ENCODE measurements around the gene BTBD19.
"Not testable (repeated sequence)": the region's sequence is repeated elsewhere in the genome, so short reads cannot be mapped to it uniquely, and the experiment has no call there.

Gene BTBD19

DNA sequence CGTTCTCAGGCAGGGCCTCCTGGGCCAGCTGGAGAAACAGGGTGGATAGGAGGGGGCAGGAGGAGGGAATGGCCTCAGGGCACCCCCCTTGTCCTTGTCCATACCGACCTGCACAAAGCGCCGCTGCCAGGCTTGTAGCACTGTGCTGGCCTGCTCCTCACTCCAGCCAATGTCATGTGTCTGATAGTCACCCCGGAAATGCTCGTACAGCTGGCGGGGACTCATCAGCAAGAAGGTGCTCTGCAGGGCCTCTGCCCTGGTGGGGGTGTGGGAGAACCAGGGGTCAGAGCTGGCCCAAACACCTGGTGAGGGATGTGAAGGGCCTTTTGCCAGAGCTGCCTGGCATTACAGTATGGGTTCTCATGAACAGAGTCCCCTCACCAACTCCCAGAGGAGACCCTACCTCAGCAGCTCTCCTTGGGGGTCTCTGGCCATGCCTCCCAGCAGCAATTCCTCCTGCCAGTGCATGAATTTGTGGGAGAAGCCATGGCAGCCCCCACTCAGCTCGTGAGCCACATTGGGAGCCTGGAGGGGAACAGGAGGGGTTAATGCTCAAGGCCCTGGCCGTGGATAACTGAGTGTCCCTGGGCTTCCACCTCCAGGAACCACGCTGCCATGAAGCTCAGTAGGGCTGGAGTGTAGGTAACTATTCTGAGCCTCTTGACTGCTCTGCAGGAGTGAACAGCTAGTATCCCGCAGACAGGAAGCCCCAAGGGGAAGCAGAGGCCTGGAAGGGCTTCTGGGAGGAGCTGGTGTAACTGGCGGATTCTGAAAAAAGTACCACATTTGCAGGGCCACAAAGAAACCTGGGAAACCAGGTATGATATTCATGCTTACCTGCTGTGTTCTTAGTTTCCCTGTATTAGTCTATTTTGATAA lies 21.4 kb downstream of the BTBD19 start:
- DNase-seq = no peak

DNA sequence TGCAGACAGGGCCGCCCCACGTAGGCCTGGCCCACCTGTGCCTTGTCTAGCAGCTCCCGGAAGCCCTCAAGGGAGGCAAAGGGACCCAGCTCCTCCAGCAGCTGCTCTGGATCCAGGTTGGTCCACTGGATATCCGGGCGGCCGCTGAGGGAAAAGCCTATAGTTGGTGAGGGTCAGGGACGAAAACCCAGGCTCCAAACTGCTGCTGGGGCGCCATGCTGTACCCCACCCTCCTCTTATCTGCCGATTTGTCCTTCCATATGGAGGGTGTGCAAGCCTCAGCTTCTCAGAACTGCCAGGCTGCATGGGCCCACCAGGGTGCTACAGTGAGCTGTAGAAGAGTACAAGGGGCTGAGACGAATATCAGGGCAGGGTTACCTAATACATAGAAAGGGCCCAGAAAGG lies 22.6 kb downstream of the BTBD19 start:
- no peak for DNase-seq

DNA sequence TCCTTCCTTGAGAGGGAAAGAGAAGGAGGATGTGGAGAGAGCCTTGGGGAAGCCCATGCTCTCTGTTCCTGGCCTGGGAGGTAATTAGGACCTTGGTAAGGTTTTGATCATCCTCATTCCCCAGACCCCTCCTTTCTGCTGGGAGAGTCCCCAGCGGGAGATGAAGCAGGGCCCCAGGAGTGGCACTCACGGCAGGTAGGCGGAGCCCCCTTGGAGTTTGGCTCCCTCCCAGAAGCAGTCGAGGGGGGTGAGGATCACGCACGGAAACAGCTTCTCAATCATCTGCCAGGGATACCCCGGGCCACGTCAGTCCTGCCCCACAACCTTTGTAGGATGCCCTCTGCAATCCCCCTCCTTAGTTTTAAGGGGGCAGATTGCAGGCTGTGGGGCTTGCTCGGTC lies 23.2 kb downstream of the BTBD19 start:
- DNase-seq = peak; percentile 37

DNA sequence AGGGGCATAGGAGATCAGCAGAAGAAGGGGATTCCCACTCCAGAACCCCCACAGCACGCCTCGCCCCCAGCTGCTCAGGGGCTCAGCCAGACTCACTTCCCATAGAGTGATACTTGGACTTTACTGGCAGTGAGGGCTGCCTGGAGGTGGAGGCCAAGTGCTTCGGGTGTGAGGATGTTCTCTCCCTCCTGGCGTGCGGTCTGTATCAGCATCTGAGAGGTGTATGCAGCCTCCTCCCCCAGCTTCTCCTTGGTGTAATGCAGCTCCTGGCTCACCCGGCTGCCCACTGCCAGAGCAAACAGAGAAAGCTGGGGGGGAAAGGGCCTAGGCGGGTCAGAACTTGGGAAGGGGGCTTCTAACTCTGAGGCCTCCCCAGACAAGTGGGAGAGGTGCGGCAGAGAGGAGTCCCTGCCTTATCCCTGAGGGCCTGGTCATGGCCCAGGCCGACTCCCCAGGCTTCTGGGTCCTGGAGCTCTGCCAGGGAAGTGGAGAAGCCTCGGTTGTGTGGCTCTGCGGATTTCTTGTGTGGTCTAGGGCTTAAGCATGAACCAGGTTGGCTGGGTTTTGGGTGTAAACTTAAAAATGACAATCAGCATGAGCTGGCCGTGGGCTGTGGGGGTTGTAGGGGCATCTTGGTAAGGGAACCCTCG lies 23.9 kb downstream of the BTBD19 start:
- no peak for DNase-seq

DNA sequence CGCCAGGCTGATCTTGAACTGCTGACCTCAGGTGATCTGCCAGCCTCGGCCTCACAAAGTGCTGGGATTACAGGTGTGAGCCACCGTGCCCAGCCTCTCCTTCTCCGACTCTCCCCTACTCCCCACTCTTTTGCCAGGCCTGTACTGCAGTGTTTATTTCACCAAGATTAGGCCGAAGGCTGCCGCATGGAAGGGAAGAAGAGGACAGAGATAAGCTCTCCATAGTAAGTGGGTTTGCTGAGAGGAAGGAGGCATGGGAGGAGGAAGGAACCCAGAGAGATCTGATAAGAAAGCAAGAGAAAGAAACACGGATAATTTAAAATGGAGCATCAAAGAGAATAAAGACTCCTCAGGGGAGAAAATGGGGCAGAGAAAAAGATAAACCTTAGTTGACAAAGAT lies 26.0 kb downstream of the BTBD19 start:
- no peak for DNase-seq

DNA sequence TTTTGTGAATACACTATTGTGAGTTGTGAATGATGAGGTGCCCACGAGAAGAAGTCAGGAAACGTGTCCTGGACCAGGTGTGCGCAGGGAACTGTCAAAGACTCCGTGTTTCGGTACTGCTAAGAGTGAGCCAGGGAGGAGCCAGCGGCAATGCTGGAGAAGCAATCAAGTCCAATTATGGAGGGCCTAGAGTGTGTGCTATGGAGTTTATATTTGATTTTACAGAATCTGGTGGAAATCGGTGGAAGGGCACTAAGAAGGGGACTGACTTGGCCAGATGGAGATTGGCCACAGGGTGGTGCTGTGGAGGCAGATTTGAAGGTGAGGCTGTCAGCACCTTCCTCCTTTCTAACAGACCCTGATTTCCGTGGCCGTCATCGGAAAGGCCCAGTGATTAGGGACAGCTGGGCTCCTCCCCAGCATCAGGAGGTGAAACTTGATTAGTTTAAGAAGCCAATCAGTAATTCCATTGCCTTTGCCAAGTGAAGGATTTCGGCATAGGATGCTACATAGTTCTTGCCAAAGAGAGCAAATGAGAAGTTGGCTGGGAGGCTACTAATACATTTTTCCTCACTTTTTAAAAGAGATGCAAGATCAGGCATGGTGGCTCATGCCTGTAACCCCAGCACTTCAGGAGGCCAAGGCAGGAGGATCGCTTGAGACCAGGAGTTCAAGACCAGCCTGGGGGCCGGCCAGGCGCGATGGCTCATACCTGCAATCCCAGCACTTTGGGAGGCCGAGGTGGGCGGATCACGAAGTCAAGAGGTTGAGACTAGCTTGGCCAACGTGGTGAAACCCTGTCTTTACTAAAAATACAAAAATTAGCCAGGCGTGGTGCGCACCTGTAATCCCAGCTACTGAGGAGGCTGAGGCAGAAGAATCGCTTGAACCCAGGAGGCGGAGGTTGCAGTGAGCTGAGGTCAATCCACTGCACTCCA lies 27.7 kb downstream of the BTBD19 start:
- peak; percentile 37 for DNase-seq

DNA sequence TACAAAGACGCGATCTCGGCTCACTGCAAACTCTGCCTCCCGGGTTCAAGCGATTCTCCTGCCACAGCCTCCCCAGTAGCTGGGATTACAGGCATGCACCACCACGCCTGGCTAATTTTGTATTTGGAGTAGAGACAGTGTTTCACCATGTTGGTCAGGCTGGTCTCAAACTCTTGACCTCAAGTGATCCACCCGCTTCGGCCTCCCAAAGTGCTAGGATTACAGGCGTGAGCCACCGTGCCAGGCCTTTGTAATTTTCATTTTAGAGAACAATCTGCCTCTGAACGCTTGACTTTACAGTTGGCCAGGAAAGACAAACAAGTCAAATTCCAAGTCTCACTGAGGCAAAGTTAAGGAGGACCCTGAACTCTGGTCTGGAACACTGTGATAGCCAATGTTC lies 30.0 kb downstream of the BTBD19 start:
- DNase-seq = not testable (repeated sequence)

DNA sequence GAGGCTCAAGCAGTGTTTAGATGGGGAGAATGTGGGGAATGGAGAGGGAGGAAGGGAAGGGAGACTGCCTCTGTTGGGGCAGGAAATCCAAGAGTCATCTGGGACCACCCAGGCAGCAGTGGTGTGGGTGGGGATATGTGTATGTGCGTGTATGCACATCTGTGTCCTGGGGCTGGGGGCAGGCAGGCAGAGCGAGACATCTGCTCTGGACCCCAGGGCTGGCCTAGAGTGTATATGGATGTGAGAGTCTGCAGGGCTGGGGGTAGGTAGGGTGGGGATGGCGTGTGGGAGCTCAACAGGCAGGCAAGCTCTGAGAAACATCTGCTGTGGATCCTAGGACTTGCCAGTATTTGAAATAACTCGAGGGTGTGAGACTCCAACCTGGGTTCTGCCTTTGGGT lies 31.3 kb downstream of the BTBD19 start:
- DNase-seq = no peak

DNA sequence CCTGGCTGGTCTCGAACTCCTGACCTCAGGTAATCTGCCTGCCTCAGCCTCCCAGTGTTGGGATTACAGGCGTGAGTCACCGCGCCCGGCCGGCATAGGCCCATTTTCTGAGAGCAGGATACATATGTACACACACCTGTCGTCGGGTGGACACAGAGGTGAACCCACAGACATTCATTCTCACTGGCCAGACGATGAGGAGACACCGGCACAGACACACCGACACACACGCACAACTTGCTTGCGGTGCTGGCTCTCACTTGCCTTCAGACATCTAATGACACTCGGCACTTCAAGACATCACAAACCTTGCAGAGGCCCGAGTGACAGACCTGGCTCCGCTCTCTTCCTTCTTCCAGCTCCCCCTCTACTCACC lies 34.2 kb downstream of the BTBD19 start:
- no peak for DNase-seq

DNA sequence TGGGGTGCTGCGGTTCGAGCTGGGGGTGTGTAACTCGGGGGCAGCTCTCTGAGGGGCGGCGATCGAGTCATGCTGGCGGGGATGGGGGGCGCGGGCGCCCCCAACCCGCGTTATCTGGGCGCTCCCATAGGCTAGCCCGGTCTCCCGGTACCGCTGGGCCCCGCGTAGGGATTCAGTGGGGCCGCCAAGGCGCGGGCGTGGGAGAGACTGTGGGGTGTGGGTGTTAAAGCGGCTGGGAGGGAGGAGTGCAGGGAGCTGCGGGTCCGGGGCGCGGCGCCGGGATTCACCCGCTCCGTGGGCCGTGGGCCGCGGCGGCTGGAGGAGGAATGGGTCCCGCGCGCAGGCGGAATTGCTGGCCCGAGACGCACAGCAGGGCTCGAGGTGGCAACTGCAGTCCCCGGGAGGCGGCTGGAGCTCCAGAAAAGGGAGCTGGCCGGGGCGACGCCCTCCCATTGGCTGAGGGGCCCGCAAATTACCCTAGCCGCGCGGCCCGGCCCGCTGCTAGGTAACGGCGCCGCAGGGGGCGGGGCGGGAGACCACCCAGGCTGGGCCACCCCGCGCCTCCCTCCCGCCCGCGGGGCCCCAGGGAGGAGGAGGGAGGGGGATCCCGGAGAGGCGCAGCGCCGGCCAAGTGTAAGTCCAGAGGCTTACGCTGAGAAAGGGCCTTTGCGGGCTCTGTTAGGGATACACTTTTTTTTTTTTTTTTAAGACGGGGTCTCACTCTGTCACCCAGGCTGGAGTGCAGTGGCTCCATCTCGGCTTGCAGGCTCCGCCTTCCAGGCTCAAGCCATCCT lies 34.7 kb downstream of the BTBD19 start, which contains the start of gene PTCH2:
TSS of gene PTCH2 (minus strand) at position 392 of the 794 bp plus-strand sequence. CDS start at position 71, 321 bp downstream.
- peak; percentile 59 for DNase-seq

DNA sequence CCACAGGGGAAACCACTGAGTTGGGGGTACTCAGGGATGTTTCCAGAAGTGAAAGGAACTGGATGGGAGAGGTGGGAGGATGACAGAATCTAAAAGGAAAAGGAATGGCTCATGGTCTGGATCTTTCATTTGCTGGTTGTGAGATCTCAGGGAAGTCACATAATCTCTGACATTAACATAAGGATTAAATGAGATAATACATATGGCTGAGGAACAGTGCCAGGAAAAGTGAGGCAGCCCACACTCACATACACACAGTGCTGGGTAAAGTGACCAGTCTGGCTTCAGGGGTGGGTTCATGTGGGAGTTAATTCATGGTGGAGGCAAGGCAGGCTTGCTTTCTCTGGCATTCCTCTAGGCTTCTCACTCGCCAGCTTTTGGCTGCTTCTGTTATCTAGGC lies 38.7 kb downstream of the BTBD19 start:
- no peak for DNase-seq

DNA sequence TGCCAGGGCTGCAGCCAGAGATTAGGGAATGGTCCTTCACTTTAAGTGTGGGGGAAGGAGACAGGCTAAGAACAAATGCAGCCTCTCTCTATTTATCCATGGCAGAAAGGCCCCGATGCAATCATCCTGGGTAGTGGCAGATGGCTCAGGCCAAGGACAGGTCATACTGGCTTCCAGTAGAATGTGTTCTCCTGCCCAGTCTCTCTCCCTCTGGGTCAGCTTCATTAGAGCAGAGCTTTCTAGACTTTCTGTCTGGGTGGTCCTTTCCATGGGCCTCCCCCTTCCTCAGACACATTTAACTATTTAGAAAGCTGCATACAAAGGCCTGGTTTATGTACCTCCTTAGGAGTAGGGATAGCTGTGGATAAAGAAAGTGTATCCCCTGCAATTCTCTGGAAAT lies 39.5 kb downstream of the BTBD19 start:
- DNase-seq = no peak

DNA sequence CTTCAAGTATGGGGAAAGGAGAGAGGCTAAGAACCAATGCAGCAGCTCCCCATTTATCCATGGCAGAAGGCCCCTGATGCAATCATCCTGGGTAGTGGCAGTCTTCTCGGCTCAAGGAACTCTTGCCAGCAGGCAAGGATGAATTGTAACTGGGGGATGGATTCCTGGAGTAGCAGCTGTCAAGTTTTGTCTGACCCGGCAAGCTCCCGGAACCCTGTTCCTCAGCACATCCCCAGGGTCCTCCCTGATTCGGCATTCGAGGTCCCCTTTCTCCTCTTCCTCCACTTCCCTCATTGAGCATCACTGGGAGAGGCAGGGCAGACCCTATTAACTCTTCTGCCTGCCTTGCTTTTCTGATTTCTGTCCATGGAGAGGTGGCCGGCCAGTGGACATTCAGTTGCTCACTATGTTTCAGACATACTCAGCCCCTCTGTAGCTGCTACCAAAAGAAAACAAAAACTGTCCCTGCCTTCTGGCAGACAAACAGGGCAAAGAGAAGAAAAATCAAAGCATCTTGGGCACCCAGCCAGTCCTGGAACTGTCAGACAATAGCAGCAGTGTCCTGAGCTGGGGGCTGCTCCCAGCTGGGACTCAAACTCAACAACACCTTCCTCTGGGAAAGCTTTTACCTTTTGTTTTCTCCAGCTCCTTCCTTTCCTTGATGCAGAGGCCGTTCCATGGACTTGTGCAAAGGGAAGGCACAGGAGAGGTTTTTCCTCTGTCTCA lies 40.3 kb downstream of the BTBD19 start:
- no peak for DNase-seq

DNA sequence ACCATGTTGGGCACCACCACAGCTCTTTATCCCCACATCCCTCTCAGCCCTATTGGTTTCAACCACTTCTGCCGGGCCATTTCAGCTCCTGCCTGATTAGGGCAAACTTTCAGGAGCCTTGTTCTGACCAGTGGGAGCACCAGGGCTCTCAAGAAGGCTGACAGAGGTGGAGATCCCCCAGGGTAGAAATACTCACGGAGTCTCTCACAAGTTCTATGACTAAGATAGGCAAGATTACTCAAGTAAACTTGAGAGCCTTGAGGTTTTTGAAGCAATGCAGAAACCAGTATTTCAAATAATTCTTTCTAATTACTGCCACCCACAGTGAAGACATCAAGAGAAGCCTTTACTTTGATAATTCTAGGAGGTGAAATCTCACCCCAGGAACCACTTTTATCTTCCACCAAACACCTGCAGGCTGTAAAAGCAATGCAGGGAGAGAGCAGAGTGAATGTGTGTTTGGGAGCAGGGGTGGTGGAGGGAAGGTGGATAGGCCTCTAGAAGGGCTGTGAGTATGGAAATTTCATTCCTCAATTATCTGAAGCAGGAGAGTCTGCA lies 41.3 kb downstream of the BTBD19 start:
- no peak for DNase-seq

DNA sequence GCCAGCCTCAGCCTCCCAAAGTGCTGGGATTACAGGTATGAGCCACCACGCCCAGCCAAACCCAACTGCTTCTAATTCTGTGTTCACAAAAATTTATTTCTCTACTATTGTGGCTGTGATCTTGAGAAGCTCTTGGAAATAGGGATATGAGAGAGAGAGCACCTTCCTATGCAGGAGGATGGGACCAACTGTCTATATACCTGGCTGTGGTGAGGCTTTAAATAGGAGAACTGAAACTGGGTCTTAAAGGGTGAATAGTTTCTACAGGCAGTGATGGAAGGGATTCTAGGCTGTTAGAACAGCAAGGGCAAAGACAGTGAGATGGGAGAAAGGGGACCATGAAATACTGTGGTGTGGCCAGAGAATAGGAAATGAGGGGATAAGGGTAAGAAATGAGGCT lies 43.0 kb downstream of the BTBD19 start:
- DNase-seq = no peak

DNA sequence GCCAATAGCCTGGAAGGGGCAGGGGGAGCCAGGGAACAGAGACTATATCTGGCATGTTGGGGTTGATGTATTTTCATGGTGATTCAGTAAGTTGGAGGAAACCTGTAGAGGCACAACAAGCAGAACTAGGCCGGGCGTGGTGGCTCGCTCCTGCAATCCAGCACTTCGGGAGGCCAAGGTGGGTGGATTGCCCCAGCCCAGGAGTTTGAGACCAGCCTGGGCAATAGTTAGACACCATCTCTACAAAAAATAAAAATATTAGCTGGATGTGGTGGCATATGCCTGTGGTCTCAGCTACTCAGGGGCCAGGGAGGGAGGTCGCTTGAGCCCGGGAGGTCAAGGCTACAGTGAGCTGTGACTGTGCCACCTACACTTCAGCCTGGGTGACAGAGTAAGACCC lies 44.9 kb downstream of the BTBD19 start:
- DNase-seq = no peak

DNA sequence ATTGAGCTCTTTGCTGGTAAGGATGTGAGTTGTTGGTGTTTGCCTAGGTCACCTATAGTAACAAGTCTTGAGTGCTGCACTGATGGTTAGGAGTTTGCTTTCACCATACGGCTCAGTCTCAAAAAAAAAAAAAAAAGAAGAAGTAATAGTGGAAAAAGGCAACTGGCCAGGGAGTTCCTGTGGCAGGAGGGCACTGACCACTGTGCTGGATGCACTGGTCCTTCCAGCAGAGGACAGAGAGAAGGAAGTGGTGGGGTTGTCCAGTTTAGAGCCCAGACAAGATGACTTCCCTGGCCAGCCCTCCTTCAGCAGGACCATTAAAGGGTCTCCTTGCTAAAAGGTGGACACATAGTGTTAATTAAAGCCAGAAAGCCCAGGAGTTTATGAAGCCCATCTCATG lies 46.6 kb downstream of the BTBD19 start:
- no peak for DNase-seq

DNA sequence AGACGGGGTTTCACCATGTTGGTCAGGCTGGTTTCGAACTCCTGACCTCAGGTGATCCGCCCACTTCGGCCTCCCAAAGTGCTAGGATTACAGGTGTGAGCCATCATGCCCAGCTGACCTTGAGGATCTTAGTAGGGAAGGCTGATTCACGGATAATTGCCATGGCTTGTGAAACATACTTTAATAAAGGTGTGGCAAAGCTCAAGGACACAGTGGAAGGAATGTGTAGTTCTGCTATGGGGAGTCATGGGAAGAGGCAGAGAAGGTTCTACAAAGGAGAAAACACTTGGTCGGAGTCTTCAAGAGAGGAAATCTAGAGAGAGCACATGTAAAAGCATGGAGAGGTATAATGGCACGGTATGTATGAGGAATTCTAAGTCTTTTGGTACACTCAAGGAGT lies 47.4 kb downstream of the BTBD19 start:
- no peak for DNase-seq

DNA sequence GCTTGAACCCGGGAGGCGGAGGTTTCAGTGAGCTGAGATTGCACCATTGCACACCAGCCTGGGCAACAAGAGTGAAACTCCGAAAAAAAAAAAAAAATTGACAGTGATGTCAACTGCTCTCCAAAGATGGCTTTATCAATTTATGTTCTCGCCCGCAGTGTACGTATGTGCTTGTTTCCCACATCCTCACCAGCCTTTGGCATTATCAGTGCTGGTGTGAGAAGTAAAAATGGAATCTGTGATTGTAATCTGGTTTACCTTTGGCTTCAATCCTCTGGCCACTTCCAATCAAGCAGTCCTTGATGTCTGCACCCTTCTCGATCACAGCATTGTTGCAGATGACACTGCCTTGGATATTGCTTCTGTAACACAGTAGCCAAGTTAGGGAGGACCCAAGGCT lies 49.1 kb downstream of the BTBD19 start:
- DNase-seq = no peak

DNA sequence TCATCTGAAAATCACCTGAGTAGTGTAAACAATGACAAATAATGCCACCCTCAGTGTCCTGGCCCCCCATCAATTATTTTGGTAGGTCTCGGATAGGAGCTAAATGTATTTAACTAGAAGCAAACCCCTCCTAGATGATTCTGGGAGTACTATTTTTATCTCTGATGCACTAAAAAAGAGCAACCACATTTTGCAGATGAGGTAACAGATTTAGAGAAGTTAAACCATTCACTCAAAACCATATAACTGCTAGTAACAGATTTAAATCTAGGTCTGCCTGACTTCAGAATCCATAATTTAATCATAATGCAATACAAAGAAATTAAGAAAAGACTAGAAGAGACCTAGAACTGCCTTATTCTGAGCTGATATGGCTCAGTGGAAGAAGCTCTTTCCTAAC lies 52.0 kb downstream of the BTBD19 start:
- no peak for DNase-seq

DNA sequence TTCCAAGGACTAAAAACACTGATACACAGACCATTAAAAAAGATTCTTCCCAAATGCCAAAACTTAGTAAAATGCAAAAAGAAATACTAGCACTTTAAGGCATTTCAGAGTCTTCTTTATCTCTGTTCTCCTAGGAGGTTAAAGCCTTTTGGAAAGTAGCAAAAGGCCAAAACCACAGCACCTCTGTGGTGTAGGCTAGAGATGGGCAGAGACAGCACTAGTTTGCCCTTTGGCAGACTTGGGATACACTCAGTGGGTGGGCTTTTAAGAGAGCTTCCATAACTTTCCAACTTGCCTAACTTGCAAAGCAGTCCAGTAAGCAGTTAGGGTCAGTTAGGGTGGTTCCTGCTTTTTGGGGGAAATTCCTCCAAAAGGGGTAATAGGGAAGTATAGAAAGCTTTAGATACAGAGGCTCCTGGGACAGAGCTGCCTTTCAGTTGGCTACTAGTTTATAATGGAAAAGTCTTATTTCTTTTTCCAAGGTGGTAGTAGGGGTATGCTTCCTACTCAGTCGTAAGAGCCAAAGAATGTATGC lies 52.6 kb downstream of the BTBD19 start:
- no peak for DNase-seq
